Measurements from ENCODE around the gene PLCB3.

Gene PLCB3

DNA sequence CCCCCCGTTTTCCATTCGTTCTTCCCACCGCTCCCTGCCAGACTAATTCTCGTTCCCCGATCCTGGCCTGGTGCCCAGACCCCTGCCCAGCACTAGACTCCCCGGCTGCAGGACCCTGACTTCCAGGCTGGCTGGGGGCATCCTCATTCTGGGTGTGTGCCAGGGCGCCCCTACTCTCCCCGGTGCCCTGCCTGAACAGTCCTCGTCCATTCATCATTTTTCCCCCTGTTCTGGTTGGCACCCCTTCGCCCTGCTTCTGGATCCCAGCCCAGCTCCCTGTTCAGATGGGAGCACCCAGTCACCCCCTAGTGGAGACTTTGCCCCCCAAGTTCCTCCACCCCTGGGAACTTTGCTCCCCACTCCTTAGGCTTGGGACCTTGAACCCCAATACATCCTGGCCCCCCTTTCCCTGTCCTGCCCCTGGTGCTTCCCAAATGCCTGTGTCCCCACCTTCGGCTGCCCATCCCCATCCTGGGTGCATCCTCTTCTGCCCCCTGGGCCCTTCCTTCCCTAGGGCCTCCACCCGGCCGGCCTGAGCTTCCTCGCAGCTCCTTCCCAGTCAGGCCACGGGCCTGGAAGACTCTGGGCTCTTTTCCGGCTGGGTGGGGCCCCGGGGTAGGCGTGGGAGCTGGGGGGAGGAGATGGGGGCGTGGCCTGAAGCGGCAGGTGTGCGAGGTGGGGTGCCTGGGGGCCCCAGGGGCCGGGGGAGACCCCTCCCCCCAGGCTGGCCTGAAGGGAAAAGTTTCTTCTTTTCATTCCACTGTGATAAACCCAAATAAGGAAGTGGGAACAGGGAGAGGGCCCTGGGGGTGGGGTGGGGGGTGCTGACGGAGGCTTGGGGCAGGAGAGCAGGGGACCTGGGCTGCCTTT lies 908 bp downstream of the PLCB3 start:
- no peak for DNase-seq

DNA sequence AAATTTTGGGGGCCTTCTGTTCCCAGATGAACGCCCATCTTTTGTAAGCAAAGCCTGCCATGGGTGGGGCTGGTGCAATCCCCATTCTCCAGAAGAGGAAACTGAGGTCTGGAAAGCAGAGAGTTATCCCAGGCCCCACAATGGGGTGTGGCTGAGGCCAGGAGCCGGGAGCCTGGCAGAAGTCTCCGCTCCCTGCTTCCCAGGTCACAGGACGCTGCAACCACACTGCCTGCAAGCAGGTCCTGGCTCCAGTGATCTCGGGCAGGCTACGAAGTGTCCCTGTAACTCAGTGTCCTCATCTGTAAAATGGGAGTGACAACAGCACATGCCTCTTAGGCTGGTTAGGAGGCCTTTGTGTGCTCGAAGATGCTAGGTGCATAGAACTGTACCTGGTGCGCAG lies 1.7 kb downstream of the PLCB3 start:
- no peak for DNase-seq

DNA sequence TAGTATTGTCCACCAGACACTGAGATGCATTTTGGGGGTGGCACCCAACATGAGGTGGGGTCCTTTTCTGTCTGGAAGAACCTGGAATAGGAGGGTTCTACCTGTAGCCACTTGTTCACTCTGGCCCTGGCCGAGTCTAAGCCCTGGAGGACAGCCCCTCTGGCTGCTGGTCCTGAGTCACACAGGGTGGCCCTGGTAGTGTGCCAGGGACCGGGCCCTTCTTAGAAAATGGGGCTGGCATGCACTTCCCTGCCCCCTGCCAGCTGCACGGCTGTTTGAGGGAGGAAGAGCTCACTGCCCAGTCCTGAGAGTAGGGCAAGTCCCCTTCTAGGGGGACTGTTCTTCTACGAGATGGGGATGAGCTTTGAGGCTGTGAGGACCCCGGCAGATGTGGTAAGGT lies 2.2 kb downstream of the PLCB3 start:
- no peak for DNase-seq

GRCh38 chr11:64254326-64254725 lies 3.0 kb downstream of the PLCB3 start:
- no peak for DNase-seq

DNA sequence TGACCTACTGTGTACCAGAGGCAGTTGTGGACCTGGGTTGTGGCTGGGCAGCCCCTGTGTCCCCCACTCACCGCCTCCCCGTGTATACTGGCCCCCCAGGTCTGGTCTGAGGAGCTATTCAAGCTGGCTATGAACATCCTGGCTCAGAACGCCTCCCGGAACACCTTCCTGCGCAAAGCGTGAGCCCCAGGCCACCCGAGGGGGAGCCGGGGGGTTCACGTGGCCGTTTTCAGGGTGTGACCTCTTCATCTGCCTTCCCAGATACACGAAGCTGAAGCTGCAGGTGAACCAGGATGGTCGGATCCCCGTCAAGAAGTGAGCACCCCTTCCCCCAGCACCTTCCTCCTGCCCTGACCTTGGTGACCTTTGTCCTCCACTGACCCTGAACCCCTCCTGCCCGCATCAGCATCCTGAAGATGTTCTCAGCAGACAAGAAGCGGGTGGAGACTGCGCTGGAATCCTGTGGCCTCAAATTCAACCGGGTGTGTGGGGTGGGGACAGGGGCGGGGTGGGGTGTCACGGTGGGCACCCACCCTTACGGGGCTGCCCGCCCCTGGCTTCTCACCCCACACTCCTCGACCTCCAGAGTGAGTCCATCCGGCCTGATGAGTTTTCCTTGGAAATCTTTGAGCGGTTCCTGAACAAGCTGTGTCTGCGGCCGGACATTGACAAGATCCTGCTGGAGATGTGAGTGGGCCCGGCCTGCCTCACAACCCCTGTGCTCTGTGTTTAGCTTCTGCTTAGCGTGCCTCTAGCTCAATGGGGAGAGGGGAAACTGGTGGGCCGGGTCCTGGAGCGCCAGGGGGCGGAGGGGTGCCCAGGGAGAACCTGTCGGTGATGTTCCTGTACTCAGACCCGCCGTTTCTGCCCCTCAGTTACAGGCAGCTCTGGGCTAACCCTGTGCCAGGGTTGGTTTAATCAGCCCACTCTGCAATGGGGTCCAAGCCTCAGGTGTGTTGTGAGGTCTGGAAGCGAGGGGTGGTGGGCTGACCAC lies 4.1 kb downstream of the PLCB3 start:
- no peak for DNase-seq

- DNase-seq, result no peak
These were observed 5.0 kb downstream of the PLCB3 start for GRCh38 chr11:64256300-64256699.

- DNase-seq, result no peak
These were observed 7.0 kb downstream of the PLCB3 start for GRCh38 chr11:64258356-64258755.

GRCh38 chr11:64258946-64259532 lies 7.7 kb downstream of the PLCB3 start:
- DNase-seq, result no peak

DNA sequence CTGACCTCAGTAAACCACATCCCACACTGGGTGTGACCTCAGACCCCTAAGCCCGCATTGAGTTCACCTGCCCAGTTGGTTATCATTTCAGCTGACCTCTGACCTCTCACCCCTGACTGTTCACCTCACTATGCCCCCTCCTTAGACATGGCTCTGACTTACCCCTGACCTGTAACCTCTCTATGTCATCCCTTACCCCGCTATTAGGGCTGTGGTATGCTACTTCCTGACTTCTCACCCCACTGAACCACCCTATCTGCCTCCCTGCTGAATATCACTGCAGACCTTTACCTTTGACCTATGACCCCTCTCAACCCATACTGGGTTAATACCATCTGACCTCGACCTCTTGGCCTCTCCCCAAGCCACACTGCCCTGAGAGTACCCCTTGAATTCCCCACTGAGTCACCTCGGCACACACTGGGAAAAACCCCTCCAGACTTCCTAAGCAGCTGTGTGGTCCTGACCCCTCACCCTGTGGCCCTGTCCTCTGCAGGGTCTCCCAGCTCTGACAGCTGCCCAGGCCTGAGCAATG lies 8.3 kb downstream of the PLCB3 start:
- DNase-seq, result no peak

DNA sequence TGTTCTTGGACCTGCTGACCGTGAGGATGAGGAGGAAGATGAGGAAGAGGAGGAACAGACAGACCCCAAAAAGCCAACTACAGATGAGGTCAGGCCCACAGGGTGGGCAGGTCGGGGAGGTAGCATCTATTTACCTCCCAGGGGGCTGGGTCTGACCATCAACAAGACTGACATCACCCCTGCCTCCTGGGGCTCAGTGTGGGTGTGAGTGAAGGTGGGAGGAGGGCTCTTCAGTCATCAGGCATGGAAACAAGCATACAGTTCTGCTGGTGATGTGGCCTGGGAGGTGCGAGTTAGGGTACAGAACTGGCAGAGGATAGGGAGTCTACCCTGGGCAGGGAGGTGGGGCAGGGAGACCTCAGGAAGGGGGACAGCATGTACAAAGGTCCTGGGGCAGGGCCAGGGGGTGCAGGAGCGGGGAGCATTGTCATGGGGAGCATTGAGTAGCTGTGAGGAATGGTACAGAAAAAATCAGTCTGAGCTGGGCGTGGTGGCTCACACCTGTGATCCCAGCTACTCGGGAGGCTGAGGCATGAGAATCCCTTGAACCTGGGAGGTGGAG lies 8.9 kb downstream of the PLCB3 start:
- DNase-seq, result no peak

DNA sequence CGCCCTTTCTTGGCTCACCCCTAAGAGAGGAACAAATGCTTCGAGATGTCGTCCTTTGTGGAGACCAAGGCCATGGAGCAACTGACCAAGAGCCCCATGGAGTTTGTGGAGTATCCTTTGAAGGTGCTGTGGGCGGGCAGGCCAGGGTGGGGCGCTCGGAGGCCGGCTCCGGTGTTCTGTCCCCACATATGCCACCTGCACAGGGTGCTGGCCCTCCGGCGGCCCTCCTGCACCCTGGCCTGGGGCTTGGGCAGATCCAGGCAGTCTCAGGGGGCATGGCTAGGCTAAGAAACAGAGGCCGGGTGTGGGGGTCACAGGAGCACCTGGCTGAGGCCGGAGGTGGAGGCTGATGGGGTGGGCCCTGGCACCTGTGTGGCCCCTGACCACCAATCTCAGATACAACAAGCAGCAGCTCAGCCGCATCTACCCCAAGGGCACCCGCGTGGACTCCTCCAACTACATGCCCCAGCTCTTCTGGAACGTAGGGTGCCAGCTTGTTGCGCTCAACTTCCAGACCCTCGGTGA lies 10.3 kb downstream of the PLCB3 start:
- no peak for DNase-seq

GRCh38 chr11:64262271-64263002 lies 11.1 kb downstream of the PLCB3 start:
- no peak for DNase-seq

- no peak for DNase-seq
These were observed 12.0 kb downstream of the PLCB3 start for GRCh38 chr11:64263021-64263946.

DNA sequence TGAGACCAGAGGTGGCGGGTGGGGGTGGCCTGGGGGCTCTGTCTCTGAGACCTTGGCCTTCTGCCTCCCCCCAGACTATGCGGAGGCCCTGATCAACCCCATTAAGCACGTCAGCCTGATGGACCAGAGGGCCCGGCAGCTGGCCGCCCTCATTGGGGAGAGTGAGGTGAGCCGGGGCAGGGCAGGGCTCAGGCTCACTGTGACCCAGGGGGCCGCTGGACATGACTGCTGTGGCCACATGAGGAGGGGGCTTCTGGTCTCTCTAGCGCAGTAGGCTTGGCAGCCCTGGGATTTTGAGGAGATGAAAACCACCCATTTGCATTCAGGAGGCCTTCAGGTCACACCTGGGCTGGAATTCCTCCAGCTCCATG lies 12.6 kb downstream of the PLCB3 start:
- DNase-seq, result no peak

GRCh38 chr11:64264371-64264852 lies 13.1 kb downstream of the PLCB3 start:
- DNase-seq, result no peak

GRCh38 chr11:64265176-64266160 lies 14.1 kb downstream of the PLCB3 start:
- DNase-seq, result no peak

GRCh38 chr11:64266339-64266738 lies 15.0 kb downstream of the PLCB3 start:
- DNase-seq, result no peak

DNA sequence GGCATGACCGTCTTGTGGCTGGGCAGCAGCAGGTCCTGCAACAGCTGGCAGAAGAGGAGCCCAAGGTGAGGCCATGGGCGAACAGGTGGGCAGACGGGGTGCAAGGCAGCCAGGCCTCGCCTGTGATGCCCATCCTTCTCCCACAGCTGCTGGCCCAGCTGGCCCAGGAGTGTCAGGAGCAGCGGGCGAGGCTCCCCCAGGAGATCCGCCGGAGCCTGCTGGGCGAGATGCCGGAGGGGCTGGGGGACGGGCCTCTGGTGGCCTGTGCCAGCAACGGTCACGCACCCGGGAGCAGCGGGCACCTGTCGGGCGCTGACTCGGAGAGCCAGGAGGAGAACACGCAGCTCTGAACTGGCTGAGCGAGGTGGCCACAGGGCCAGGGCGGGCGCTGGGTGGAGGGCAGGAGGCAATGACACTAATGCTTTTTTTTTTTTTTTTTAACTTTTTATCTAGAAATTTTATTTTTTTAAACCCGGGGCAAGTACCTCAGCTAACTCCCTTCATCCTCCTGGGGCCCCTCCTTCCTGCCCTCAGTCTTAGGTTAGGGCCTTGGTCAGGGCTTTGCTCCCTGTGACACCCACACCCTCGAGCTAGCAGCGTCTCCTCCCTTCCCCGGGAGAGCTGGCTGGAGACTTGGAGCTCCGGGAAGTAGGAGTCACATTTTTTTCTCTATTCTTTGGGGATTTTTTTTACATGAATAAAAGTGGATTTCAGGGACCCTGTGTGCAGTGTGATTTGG lies 16.0 kb downstream of the PLCB3 start:
- DNase-seq, result no peak

Data from AML-193 (cell line).